Limb (tissue), 2 donors: Measurements from ENCODE around the gene PIK3IP1.
"Not testable (repeated sequence)": the region's sequence is repeated elsewhere in the genome, so short reads cannot be mapped to it uniquely, and the experiment has no call there.

ENCODE experiments used
- DNase-seq, 2 donors: peaks; one replicate each; pipeline ENCODE4 v3.0.0-alpha.2; 2016; ENCODE audit errors: extremely low spot score in 2 of 2

PIK3IP1 gene, protein sequence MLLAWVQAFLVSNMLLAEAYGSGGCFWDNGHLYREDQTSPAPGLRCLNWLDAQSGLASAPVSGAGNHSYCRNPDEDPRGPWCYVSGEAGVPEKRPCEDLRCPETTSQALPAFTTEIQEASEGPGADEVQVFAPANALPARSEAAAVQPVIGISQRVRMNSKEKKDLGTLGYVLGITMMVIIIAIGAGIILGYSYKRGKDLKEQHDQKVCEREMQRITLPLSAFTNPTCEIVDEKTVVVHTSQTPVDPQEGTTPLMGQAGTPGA

DNA sequence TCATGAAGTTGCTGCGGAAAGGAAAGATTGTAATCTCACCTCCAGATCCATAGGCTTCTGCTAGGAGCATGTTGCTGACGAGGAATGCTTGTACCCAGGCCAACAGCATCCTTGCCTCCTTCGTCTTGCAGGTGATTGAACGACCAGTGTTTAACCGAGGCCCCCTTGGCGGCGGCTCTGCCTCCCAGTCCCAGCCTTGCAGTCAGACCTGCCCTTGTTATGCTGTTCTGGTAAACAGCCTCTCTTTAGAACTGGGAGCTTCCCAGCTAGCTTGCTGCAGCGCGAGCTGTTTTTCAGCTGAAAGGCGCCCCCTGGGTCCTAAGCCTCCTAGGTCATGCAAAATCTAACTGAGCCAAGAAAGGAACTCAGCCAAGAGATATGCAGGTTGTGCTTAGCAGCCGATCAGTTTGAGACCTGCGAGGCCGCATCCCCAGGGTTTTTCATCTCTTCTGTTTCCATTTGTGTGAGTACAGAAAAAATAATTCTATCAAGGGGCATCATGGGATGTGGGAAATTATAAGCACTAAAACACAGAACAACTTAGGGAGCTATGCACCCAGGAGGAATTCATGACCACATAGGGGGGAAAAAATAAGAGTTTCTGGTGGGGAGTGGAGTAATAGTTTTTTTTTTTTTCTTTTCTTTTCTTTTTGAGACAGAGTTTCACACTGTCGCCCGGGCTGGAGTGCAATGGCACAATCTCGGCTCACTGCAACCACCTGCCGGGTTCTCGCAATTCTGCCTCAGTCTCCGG lies at the start of gene PIK3IP1:
Gene PIK3IP1, minus strand, starts transcription at position 253 of the 754 bp plus-strand sequence. Its CDS starts 144 bp downstream, at position 109.
- peak; percentile 60 to 81 for DNase-seq

- DNase-seq: no peak
Measured at GRCh38 chr22:31341386-31342088, 49.2 kb upstream of the PIK3IP1 start.

DNA sequence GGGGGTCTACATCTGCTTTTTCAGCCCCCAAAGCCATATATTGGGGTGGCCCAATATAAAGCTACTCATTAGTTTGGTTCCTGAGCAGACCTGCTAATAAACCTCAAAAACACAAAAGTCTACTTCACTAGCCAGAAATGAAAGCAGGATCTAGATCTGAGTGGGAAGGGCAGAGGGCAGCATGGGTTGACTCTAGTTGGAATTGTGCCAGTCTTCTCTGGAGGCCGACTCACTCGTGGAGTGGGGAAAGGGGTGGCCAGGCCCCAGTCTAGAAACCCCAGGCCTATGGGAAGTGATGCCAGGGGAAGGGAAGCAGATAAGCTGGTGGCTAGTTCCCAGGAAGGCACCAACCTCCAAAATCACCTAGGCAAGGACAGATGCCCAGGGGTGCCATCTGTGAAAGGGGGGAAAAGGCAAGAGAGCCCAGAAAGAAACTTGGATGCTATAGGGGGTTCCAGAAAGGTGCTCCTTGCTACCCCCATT lies 48.5 kb upstream of the PIK3IP1 start:
- DNase-seq: no peak

GRCh38 chr22:31340360-31340759 lies 48.1 kb upstream of the PIK3IP1 start:
- no peak for DNase-seq

DNA sequence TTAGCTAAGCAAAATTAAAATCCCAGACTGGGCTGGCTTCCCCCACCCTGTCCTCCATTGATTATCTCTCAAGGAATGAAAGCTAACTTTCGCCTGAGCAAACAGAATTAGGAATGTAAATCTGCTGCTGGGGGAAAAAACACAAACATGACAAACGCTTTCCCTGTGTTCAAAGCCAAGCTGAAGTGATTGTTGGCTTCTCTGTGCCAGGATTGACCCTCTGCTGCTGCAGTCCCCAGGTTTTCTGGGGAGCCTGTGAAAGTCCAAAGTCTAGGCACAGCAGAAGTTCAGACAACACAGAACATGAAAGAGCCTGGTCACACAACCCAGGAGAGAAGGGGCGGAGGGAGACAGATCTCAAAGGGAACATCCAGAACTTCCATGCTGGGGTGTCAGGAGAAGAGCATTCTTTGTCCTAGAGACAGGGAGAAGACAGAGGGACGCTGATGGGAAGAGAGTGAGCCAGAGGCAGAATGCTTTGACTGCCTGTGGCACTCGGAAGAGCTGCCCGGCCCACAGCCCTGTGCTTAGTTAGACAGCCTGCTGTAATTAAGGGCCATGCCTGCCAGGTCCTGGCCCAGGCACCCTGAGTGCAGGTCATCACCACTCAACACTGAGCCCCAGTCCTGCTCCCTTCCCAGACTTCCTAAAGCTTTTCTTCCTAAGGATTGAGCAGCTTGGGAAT lies 47.0 kb upstream of the PIK3IP1 start:
- DNase-seq: no peak

GRCh38 chr22:31337178-31337577 lies 44.9 kb upstream of the PIK3IP1 start:
- no peak for DNase-seq

GRCh38 chr22:31334329-31334728 lies 42.0 kb upstream of the PIK3IP1 start:
- no peak for DNase-seq

DNA sequence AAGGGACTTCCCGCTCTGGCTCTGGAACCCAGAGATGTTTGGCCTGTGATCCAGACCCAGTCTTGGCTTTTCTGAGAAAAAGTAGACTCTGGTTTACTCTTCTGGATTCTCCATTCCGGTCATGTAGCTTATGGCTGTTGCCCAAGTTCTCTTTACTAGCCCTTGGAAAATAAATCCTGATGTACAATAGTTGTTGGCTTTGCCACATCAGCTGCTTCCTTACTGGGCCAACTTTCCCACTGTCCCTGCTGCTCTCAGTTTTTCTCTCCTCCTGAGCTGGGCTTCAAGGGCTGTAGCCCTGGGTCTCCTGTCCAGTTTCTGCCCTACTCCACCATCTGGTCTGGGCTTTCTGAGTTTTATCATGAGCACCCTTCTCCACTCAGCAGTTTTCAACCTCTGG lies 41.4 kb upstream of the PIK3IP1 start:
- no peak for DNase-seq

GRCh38 chr22:31332886-31333285 lies 40.6 kb upstream of the PIK3IP1 start:
- DNase-seq: no peak

- peak in 1 of 2 donors; percentile 5 for DNase-seq
Measured at GRCh38 chr22:31332010-31332409, 39.7 kb upstream of the PIK3IP1 start.

DNA sequence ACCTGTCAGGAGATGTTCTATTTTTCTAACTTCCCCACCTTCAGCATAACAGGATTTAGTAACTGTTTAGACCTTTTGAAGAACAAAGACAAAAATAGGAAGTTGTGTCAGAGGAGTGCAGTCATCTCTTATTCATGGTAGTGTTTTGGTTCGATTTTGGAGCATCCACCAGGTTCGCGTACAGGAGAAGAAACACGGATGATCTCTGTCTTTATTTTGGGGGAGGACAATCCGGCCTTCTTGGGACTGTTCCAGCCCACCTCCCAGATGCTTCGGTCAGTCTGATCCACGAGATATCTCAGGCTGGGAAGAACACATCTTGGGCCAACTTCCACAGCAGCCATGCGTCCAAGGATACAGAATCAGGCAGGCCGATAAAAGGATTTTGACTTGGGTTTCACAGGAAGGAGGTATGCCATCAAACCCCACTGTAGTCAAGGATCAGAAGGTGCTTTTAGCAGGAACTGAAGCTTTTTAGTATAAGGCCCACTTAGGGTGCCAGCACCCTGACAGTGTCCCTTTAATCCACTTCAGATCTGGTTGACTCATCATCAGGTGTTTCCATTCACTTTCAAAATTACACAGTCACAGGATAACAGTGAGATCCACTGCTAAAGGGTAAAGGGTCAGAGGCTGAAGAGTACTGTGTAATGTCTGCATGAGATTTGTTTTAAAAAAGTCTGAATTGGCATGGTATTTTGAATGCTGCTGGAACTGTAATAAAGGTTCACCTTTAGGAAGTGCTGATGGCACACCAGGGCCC lies 37.3 kb upstream of the PIK3IP1 start:
- DNase-seq: no peak

DNA sequence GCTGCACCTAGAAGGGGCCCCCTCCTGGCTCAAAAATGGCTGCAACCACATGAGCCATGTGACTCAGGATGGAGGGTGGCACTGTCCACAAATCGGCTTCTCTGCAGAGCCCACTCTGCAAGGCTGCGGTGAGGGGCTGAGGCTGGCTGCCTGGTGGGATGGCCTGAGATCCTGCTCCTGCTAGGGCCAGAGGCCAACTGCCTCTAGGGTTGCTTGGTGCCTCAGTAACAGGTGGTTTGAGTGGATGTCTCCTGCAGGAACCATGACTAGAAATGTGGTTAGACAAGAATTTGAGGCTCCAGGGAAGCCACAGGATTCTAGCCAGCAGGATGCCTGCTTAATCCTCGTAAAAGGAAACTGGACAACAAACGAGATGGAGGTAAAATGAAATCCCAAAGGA lies 36.7 kb upstream of the PIK3IP1 start:
- no peak for DNase-seq

GRCh38 chr22:31328544-31328960 lies 36.3 kb upstream of the PIK3IP1 start:
- no peak for DNase-seq

DNA sequence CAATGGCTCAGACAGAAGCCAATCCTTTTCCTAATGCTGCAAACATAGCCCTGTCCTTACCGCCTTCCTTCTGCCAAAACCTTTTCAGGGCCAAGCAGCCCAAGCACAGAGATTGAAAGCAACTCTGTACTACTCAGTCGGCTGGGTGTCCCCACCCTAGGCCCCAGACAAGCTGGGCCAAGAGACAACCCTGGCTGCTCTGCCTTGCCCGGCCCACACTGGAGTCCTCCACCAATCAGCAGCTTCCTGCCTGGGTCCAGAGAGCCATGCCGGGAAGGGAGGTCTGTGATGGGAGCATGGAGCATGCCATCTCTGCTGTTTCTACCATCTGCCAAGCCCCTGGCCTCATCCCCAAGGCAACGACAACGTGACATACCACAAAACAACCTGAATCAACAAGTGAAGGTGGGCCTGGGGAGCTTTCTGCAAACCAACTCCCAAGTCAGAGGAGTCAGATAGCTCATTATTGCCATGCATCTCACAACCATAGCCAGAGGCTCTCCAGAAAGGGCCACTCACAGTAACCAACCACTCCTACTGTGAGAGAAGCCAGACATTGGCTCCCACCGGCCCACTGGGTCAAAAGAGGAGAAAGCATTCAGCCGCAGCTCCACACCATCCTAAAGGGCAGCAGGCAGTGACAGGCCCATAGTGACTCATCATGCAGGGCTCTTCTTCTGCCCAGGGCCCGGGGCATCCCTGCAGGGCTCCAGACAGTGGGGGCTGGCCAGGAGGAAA lies 35.7 kb upstream of the PIK3IP1 start:
- no peak for DNase-seq

DNA sequence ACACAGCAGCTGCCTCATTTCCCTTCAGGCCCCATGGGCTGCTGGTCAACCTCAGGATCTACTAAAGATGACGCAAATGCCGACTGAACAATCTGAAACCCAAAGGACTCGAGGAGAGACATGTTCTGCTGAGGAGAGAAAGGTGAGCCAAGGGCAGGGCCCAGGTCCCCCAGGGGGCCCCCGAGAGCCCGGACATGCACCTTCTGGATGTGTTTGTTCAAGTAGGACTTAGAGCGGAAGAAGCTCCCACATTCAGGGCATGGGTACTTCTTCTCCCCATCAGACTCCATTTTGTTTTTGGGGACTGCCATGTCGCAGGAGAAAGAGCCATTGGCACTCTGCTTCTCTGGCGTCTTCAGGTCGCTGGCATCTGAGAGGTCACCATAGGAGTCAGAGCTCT lies 34.6 kb upstream of the PIK3IP1 start:
- DNase-seq: no peak

GRCh38 chr22:31323578-31324550 lies 31.6 kb upstream of the PIK3IP1 start:
- no peak for DNase-seq

DNA sequence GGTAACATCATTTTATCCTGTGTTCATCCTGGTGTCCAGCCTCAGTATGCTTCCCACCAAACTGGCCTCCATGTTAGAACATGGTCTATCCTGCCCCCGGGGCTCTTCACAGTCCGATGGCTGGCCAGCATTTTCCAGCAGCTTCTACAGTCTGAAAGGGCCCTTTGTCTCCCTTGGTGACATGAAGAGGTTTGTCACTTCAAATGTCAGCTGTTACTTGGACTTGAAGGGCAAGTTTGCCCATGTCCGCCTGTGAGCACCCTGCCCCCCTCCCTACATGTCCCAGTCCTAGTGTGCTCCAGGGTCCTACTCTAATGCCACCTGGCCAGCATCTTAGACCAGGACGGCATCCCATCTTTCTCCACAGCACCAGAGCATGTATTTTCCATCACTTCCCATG lies 29.1 kb upstream of the PIK3IP1 start:
- DNase-seq: no peak

DNA sequence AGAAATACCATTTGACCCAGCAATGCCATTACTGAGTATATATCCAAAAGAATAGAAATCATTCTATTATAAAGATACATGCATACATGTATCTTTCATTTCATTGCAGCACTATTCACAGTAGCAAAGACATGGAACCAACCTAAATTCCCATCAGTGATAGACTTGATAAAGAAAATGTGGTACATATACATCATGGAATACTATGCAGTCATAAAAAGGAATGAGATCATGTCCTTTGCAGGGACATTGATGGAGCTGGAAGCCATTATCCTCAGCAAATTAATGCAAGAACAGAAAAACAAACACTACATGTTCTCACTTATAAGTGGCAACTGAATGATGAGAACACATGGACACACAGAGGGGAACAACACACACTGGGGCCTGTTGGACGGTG lies 21.9 kb upstream of the PIK3IP1 start:
- not testable (repeated sequence) for DNase-seq
